Coronary artery (tissue), 2 donors: ENCODE data around the gene RNASEH2B.
A peak's percentile ranks its signal among the peaks of the same experiment; 100 is the strongest.

Experiments used
- DNase-seq: peaks from one replicate; pipeline ENCODE4 v3.0.0-alpha.2; 2017; ENCODE audit warnings: low spot score
- H3K27ac ChIP-seq, 2 donors: fragments of 200-600 bp; sonication (generic); one replicate each; pipeline ENCODE4 v1.5.1; 2016 to 2019
- H3K4me3 ChIP-seq: fragments of 200-600 bp; sonication (generic); 2 replicates; pipeline ENCODE4 v1.5.1; 2016; ENCODE audit warnings: mild to moderate bottlenecking, moderate library complexity
- TF ChIP-seq, protein P1 (sequence below): fragments of 200-600 bp; sonication (generic); IDR thresholded peaks from one replicate; pipeline ENCODE4 v1.5.1; 2019; ENCODE audit warnings: antibody characterized with exemption

Gene RNASEH2B

DNA sequence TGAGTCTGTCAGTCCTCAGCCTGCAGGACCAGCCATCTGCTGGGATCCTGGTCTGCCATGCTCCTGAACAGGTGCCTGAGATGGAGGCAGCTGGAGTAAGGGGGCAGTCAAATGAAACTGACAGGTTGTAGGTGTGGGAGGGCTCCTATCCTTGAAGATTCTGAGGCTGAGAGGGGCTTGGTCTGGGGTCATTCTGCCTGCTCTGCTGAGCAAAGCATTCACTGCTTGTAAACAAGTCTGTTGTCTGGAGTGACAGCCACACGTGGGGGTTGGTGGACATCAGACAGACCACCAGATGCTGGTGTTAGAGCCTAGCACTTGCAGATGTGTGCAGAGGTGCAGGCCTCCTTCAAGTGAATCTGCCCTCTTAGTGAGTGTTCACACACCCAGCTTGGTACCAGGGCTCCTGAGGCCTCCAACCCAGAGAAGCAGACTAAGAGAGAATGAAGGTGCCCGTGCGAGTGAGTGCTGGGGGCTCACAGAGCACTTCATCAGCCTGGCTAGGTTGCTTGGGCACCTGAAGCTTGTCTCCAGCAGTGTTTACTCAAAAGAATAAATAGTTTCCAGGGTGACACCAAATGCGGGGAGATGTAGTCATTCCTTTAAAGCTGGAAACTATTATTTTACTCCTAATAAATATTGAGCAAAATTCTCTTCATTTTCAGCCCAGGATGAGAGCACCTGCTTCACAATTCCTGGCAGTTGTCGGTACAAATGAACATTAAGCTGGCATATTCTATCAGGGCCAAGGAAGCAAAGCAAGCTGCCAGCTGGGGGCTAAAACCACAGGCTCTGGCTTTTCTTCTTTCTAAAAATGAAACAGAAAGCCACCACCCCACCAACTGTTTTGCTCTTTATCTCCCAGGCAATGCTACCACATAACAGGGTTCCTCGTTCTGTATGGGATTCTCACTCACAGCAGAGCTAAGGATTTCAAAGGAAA, 82.3 kb downstream of the RNASEH2B start:
- Histone ChIP-seq H3K4me3 (no peak overlapping the region), H3K27ac (peak overlapping the region in 1 of 2 donors; percentile 48)
- DNase-seq = no peak
- TF ChIP-seq, protein P1, sequence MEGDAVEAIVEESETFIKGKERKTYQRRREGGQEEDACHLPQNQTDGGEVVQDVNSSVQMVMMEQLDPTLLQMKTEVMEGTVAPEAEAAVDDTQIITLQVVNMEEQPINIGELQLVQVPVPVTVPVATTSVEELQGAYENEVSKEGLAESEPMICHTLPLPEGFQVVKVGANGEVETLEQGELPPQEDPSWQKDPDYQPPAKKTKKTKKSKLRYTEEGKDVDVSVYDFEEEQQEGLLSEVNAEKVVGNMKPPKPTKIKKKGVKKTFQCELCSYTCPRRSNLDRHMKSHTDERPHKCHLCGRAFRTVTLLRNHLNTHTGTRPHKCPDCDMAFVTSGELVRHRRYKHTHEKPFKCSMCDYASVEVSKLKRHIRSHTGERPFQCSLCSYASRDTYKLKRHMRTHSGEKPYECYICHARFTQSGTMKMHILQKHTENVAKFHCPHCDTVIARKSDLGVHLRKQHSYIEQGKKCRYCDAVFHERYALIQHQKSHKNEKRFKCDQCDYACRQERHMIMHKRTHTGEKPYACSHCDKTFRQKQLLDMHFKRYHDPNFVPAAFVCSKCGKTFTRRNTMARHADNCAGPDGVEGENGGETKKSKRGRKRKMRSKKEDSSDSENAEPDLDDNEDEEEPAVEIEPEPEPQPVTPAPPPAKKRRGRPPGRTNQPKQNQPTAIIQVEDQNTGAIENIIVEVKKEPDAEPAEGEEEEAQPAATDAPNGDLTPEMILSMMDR = no peak

DNA sequence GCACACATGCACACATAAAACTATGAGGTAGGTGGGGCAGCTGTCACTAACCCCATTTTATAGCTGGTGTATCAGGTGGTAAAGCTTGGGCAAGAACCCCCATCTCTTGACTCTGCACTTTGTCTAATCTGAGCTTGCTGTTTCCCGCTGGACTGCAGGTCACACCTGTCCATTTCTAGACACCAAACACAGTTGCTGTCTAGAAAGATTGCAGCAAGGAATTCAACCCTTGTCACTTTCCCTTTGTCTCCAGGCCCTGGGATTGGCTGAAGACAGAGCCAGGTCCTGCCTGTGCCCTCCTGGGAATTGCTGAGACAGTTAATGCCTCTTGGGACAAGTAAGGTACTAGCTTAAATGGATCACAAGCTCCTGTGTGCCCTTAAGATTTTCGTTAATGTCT, 83.8 kb downstream of the RNASEH2B start:
- no peak overlapping the region for H3K27ac ChIP-seq
- no peak overlapping the region for H3K4me3 ChIP-seq
- DNase-seq = no peak
- TF ChIP-seq, protein P1 = no peak

DNA sequence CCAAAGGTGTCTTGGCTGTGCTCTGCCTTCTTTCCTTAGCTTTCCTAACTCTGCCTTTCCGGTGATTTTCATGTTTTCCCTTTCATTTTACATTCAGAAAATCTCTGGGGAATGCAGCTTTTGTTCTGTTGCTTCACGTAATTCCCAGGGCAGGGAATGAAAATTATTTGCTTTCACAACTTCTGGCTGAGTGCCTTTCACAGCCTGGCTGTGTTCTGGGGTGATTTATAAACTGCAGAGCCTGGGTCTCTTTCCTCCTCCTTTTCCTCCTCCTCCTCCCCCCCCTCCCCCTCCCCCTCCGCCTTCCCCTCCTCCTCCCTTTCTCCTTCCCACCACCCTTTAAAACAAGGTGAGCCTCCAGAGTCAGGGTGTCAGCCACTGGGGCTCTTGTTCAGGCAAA, 84.3 kb downstream of the RNASEH2B start:
- no peak overlapping the region for H3K4me3 ChIP-seq
- H3K27ac ChIP-seq = no peak overlapping the region
- DNase-seq = no peak
- TF ChIP-seq, protein P1 = no peak

DNA sequence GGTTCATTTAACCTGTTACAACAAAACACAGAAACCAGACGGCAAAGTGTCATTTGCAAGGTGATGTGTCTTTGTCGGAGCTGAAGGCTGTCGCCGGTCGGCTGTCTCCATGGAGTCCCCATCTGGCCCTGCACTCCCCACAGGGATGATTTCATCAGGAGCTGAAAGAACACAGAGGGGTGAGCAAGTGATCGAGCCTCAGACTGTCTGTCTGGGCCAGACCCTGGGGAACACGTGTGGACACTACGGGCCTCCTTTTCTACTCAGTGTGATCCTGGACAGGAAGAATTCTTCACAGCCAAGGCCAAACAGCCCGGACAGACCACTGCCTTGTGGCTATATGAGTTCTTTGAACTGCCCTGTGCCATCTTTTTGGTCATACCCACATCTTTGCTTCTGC, 85.1 kb downstream of the RNASEH2B start:
- no peak overlapping the region for H3K4me3 ChIP-seq
- H3K27ac ChIP-seq = no peak overlapping the region
- TF ChIP-seq, protein P1 = no peak
- DNase-seq = no peak

DNA sequence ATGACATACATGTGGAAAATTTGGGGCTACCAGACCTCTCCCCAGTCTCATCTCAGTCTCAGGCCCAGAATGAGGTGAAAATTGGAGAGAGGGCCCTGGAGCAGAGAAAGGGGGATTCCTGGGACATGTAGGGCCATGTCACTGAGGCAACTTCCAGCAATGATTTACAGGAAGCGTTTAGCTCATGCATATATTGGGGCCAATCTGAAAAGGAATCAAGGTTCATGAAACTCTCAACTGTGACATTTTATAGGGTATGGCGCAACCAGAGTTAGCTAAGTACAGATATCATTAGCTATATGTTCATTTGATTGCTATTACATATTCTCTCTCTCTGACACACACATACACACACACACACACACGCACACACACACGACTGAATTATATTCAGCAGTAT, 86.3 kb downstream of the RNASEH2B start:
- Histone ChIP-seq H3K27ac (no peak overlapping the region), H3K4me3 (no peak overlapping the region)
- TF ChIP-seq, protein P1 = no peak
- no peak for DNase-seq

DNA sequence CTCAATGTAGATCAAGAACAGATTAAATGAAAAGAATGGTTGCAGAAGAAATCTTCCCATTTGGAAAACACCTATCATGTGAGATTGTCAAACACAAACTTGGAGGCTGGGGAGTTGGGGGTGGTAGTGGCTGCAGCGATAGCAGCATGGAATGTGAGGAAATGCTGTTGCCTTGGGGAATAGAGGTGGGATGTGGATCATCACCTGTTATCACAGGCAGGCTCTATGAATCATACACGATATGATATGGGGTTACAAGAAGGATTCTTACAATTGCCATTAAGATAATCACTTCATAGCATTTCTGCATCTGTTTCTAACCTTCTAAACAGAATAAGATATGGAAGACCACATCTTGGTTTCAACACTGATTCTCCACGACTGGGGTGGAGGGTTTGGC, 88.7 kb downstream of the RNASEH2B start:
- H3K4me3 ChIP-seq = no peak overlapping the region
- TF ChIP-seq, protein P1 = no peak

DNA sequence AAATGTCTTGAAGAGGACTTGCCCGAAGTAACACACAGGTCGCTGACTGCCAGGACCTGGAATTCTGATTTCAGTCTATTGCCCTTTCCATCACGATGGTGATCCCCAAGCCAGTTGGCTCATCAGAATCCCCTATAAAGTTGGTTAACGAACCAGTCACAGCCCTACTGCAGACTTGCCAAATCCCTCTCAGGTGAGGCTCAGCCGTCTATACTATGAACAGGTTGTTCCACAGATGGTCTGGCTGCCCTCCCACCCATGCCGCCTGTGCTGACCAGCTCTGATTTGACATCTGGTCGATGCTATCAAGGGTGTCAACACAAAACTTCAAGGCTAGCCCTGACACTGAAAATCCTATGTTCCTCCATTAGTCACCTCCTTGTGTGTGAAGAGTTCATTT, 90.0 kb downstream of the RNASEH2B start:
- no peak for DNase-seq

More for the DNA sequence above, 88.7 kb downstream of the RNASEH2B start:
- no peak for DNase-seq
- H3K27ac ChIP-seq = no peak overlapping the region

More for the DNA sequence above, 90.0 kb downstream of the RNASEH2B start:
- H3K27ac ChIP-seq = no peak overlapping the region
- H3K4me3 ChIP-seq = no peak overlapping the region
- TF ChIP-seq, protein P1 = no peak
